HUES64 (cell line): ENCODE data around the gene CEND1.
A peak's percentile ranks its signal among the peaks of the same experiment; 100 is the strongest.
"Not testable (repeated sequence)": the region's sequence is repeated elsewhere in the genome, so short reads cannot be mapped to it uniquely, and the experiment has no call there.

Experiments
- H3K27ac ChIP-seq: 2 replicates; pipeline ENCODE4 v1.7.0; 2013; ENCODE audit warnings: low read depth, low read length, inconsistent platforms
- H3K27me3 ChIP-seq: 2 replicates; pipeline ENCODE4 v1.6.1; 2013; ENCODE audit warnings: mild to moderate bottlenecking, low read length; ENCODE audit not compliant: insufficient read depth
- H3K36me3 ChIP-seq: 2 replicates; pipeline ENCODE4 v1.6.1; 2013; ENCODE audit warnings: mild to moderate bottlenecking, low read length; ENCODE audit not compliant: insufficient read depth
- H3K4me1 ChIP-seq: 2 replicates; pipeline ENCODE4 v1.6.1; 2013; ENCODE audit warnings: mild to moderate bottlenecking, low read length, moderate library complexity; ENCODE audit not compliant: insufficient read depth
- H3K4me3 ChIP-seq: 2 replicates; pipeline ENCODE4 v1.5.1; 2013; ENCODE audit warnings: mild to moderate bottlenecking, low read length, moderate library complexity
- H3K9ac ChIP-seq: 2 replicates; pipeline ENCODE4 v1.6.1; 2013; ENCODE audit warnings: mild to moderate bottlenecking, low read depth, low read length
- H3K9me3 ChIP-seq: 2 replicates; pipeline ENCODE4 v1.6.1; 2013; ENCODE audit warnings: low read depth, low read length; ENCODE audit not compliant: insufficient read depth
- WGBS: fragments of 150-250, 120-280 bp; methylation state at CpG from one replicate; pipeline ENCODE4 v1.1.7; 2013; ENCODE audit warnings: missing lambda C conversion rate; 5-methylcytosine and 5-hydroxymethylcytosine counted together

The CEND1 gene

GRCh38 chr11:746289-747157 is 43.4 kb downstream of the CEND1 start:
- peaks cover 17% of the 10 kb centered on the region; the same call in 1 of the 2 replicates for H3K4me1 ChIP-seq
- no peaks in the 10 kb centered on the region for H3K36me3 ChIP-seq
- 23% methylated on average over 46 of the region's 46 CpGs for WGBS
- H3K4me3 ChIP-seq, result peak overlapping the region; percentile 80
- no peaks in the 10 kb centered on the region for H3K27me3 ChIP-seq
- H3K27ac ChIP-seq, result peak overlapping the region; percentile 93
- H3K9ac ChIP-seq, result peak overlapping the region; percentile 80
- H3K9me3 ChIP-seq, result no peaks in the 10 kb centered on the region

- Histone ChIP-seq H3K27me3 (no peaks in the 10 kb centered on the region), H3K4me1 (peaks cover 17% of the 10 kb centered on the region; the same call in 1 of the 2 replicates), H3K4me3 (no peak overlapping the region), H3K36me3 (no peaks in the 10 kb centered on the region), H3K9me3 (no peaks in the 10 kb centered on the region), H3K9ac (no peak overlapping the region), H3K27ac (no peak overlapping the region)
- no CpG with 5 or more reads among the region's 1 CpG for WGBS
These were observed 44.5 kb downstream of the CEND1 start for GRCh38 chr11:745428-745827.

DNA sequence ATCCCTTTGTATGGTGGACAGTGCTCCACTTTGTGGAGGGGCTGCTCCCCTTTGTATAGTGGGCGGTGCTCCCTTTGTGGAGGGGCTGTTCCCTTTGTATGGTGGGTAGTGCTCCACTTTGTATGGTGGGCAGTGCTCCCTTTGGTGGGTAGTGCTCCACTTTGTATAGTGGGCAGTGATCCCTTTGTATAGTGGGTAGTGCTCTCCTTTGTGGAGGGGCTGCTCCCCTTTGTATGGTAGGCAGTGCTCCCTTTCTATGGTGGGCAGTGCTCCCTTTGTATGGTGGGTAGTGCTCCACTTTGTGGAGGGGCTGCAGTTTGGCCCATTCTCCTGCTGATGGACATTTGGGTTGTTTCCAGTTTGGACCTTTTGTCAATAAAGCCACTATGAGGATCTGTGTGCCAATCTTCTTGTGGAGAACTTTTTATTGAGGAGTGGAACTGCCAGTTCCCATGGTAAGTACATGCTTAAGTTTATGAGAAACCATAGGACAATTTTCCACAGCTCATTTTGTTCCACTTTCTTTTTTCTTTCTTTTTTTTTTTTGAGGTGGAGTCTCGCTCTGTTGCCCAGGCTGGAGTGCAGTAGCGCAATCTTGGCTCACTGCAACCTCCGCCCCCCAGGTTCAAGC is 47.2 kb downstream of the CEND1 start:
- Histone ChIP-seq H3K9ac (no peak overlapping the region; the same call in 1 of the 2 replicates), H3K36me3 (no peaks in the 10 kb centered on the region), H3K4me1 (peaks cover 10% of the 10 kb centered on the region; the same call in 1 of the 2 replicates), H3K27ac (peak overlapping the region; percentile 41; the same call in 1 of the 2 replicates), H3K27me3 (no peaks in the 10 kb centered on the region), H3K9me3 (no peaks in the 10 kb centered on the region), H3K4me3 (no peak overlapping the region)
- 85% methylated on average over 4 of the region's 4 CpGs for WGBS

DNA sequence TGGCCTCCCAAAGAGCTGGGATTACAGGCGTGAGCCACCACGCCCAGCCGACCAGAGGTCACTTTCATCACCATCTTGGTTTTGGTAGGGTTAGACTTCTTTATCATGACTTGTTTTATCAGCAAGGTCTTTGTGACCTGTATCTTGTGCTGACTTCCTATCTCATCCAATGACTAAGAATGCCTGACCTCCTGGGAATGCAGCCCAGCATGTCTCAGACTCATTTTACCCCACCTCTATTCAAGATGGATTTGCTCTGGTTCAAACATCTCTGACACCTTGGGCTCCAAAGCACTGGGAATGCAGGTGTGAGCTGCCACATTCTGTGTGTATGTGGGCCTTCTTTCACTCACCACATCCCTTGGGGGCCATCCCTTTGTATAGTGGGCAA is 47.7 kb downstream of the CEND1 start:
- Histone ChIP-seq H3K36me3 (no peaks in the 10 kb centered on the region), H3K27ac (no peak overlapping the region), H3K27me3 (no peaks in the 10 kb centered on the region), H3K4me3 (no peak overlapping the region), H3K9me3 (no peaks in the 10 kb centered on the region), H3K4me1 (peaks cover 10% of the 10 kb centered on the region; the same call in 1 of the 2 replicates), H3K9ac (no peak overlapping the region)
- WGBS, result 96% methylated on average over 3 of the region's 3 CpGs

DNA sequence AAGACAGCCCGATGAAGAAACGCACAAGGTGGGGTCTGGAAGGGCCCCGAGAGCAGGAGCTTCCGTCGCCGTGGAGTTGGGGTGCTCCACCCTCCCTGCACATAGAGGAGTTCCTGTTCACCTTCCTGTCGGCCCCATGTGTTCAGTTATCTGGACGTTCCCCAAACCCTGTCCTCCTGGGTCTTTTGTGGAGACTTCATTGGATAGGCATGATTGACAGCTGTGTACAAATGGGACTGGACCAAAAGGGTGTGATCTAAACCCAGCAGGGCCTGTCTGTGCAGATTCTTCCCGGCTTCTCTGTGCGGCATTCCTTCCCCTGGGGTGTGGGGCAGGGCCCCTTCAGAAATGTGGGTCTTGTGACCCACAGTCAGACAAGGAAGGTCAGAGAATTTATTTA is 52.0 kb downstream of the CEND1 start:
- H3K9ac ChIP-seq, H3K36me3 ChIP-seq, H3K9me3 ChIP-seq, H3K4me3 ChIP-seq, H3K4me1 ChIP-seq, H3K27ac ChIP-seq, H3K27me3 ChIP-seq: not testable (repeated sequence)
- 86% methylated on average over 10 of the region's 10 CpGs for WGBS

DNA sequence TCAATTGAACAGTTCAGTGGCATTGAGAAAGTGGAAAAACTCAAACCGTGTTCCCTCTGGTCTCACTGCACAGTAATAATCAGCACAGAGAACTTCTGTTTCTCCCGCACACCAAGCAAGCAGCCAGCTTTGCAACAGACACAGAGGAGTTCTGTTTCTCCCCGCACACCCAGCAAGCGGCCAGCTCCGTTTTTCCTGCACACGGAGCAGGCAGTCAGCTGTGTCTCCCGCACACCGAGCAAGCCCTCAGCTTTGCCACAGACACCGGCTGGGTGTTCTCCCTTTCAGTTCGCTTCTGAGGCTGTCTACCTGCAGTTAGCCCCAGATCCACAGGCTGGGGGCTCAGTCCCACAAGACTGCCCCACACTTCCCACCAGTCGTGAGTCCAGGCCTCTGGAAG is 52.5 kb downstream of the CEND1 start:
- Histone ChIP-seq H3K4me3 (no peak overlapping the region), H3K4me1 (no peaks in the 10 kb centered on the region), H3K9me3 (no peaks in the 10 kb centered on the region), H3K27ac (no peak overlapping the region), H3K27me3 (no peaks in the 10 kb centered on the region), H3K9ac (no peak overlapping the region), H3K36me3 (no peaks in the 10 kb centered on the region)
- 89% methylated on average over 11 of the region's 11 CpGs for WGBS
